WTC11 (cell line): Measurements from ENCODE around the gene TFDP1.

Experiments
- AFF4 ChIP-seq: sonication (generic); formaldehyde crosslinking; IDR thresholded peaks from 2 replicates; pipeline ENCODE4 v1.8.1; 2023; ENCODE audit warnings: mild to moderate bottlenecking, missing genetic modification reagents, borderline replicate concordance
- CREB1 ChIP-seq: sonication (generic); formaldehyde crosslinking; IDR thresholded peaks from 2 replicates; pipeline ENCODE4 v1.8.0; 2023; ENCODE audit warnings: mild to moderate bottlenecking, missing genetic modification reagents
- CTCF ChIP-seq: fragments of 200-600 bp; IDR thresholded peaks from 2 replicates; pipeline ENCODE4 v1.8.0; 2022; ENCODE audit warnings: antibody characterized with exemption
- JUN ChIP-seq: sonication (generic); formaldehyde crosslinking; IDR thresholded peaks from 2 replicates; pipeline ENCODE4 v1.8.0; 2023; ENCODE audit warnings: mild to moderate bottlenecking, missing genetic modification reagents
- MAX ChIP-seq: sonication (generic); formaldehyde crosslinking; IDR thresholded peaks from 2 replicates; pipeline ENCODE4 v1.8.0; 2022; ENCODE audit warnings: mild to moderate bottlenecking, missing genetic modification reagents
- NFE2L1 ChIP-seq: sonication (generic); formaldehyde crosslinking; IDR thresholded peaks from 2 replicates; pipeline ENCODE4 v1.8.1; 2023; ENCODE audit warnings: missing genetic modification reagents
- PREB ChIP-seq: sonication (generic); formaldehyde crosslinking; IDR thresholded peaks from 2 replicates; pipeline ENCODE4 v1.8.1; 2022; ENCODE audit warnings: mild to moderate bottlenecking, missing genetic modification reagents, moderate library complexity, borderline replicate concordance
- SMAD4 ChIP-seq: sonication (generic); formaldehyde crosslinking; IDR thresholded peaks from 2 replicates; pipeline ENCODE4 v1.8.0; 2022; ENCODE audit warnings: mild to moderate bottlenecking, missing genetic modification reagents
- TF ChIP-seq, protein P1 (sequence below): sonication (generic); formaldehyde crosslinking; IDR thresholded peaks from 2 replicates; pipeline ENCODE4 v1.8.0; 2022; ENCODE audit warnings: mild to moderate bottlenecking, missing genetic modification reagents

DNA sequence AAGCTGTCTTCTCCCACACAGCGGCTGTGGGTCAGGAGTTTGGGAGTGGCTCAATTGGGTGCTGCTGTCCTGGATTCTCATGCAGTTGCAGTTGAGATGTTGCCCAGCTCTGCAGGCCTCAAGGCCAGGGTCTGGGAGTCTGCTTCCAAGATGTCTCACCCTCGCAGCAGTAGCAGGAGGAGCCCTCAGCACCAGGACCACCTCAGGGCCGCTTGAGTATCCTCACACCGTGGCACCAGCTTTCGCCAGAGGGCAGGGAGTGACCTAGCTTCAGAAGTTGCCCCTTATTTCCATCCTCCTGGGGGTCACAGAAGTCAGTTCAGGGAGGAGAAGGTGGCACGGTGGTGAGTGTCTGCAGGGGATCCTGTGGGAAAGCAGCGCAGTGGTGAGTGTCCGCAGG lies 20.9 kb downstream of the TFDP1 start:
- TF ChIP-seq, protein P1, sequence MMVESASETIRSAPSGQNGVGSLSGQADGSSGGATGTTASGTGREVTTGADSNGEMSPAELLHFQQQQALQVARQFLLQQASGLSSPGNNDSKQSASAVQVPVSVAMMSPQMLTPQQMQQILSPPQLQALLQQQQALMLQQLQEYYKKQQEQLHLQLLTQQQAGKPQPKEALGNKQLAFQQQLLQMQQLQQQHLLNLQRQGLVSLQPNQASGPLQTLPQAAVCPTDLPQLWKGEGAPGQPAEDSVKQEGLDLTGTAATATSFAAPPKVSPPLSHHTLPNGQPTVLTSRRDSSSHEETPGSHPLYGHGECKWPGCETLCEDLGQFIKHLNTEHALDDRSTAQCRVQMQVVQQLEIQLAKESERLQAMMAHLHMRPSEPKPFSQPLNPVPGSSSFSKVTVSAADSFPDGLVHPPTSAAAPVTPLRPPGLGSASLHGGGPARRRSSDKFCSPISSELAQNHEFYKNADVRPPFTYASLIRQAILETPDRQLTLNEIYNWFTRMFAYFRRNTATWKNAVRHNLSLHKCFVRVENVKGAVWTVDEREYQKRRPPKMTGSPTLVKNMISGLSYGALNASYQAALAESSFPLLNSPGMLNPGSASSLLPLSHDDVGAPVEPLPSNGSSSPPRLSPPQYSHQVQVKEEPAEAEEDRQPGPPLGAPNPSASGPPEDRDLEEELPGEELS: no peak
- TF ChIP-seq PREB: no peak
- TF ChIP-seq CTCF: no peak
- TF ChIP-seq CREB1: no peak
- no peak for TF ChIP-seq MAX
- TF ChIP-seq AFF4 (CRISPR knock-in tag): no peak
- no peak for TF ChIP-seq JUN (CRISPR knock-in tag)
- TF ChIP-seq SMAD4 (CRISPR knock-in tag): no peak
- TF ChIP-seq NFE2L1 (CRISPR knock-in tag): no peak
